Ureter (tissue), 1 donor: ENCODE data around the gene DUSP8. TPM values are rescaled to one million over a fixed set of nuclear protein-coding genes. Genes with fewer than 3 reads are reported as not detected.

Experiments
- DNase-seq: peaks from one replicate; pipeline ENCODE4 v3.0.0-alpha.2; 2020; ENCODE audit warnings: low spot score
- total RNA-seq: library from RNA; stranded (reverse); gene quantifications from one replicate; pipeline ENCODE4 v1.2.4, GENCODE V29; 2023
- donor health status: DM: yes; HTN: yes; CAD: no.

Gene DUSP8
- total RNA-seq, 1 donor from 2014 or later: 6.0 TPM

DNA sequence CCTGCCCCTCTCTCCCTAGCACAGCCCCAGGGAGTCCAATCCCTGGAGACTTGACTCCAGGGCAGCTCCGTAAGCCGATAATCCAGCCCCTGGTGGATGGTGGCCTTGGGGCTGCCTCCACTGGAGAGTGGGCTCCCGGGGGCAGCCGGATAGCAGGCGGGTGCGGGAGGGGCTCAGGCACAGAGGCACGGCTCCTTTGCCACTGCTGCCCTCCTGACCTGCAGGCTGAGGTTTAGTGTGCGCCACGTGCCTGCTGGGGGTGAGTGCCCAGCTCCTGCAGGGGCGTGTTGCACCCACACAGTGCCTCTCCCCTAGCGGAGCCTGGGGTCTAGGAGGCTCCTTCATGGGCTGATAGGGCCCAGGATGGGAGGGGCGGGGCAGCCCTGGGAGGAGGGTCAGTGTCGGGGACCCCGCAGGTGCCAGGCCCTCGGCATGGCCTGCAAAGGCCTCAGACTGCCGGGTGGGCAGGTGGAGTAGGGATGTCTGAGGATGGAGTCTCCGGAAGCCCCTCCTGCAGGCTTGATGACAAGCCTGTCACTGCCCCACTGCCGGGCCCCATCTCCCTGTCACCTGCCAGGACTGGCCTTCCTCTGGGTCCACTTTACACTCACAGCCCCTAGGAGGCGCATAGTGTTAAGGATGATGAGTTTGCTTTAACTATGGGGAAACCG is 5.6 kb downstream of the DUSP8 start:
- DNase-seq: no peak

DNA sequence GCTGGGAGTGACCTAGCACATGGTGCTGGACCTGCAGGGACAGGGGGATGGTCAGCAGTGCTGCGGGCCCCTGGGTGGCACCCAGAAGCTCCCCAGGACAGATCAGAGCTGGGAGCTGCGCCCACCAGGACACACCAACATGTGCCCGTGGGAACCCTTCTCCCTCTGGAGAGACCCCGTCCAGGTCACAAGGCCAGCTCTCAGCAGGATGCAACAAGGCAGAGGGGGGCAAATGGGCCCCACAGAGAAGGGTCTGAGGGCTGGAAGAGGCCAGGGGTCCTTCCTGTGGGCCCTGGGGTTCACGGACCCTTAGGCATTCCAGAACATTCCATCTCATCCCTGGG is 6.2 kb downstream of the DUSP8 start:
- DNase-seq: no peak

DNA sequence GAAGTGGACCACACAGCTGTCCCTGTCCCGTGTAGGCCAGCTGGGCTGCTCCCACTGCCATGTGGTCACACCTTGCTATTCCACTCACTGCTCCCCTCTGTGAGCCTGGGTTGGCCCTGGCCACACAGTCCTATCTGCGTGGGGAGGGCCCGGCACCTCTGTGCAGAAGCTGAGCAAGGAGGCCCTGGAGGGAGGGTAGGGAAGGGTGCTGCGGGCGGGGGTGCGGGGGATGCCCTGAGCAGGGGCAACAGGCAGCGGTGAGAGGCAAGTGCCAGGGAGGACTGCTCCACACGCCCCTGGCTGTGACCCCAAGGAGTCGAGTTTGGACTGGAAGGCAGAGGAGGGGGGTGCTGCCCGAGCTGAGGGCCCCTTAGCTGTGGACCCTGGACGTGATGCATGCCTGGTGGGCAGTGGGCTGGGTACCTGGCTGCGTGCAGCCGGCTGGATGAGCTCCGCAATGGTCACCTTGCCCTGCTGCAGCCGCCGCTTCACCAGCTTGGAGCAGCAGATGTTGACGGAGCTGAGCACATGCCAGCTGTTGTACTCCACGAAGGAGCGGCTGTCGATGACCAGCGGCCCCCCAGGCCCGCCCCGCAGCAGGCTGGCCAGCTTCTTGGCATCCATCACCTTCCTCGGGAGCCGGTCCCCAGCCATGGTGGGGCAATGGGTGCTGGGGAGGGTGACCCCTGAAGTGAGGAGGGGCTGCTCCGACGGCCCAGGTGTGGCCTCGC is 6.7 kb downstream of the DUSP8 start:
- no peak for DNase-seq

DNA sequence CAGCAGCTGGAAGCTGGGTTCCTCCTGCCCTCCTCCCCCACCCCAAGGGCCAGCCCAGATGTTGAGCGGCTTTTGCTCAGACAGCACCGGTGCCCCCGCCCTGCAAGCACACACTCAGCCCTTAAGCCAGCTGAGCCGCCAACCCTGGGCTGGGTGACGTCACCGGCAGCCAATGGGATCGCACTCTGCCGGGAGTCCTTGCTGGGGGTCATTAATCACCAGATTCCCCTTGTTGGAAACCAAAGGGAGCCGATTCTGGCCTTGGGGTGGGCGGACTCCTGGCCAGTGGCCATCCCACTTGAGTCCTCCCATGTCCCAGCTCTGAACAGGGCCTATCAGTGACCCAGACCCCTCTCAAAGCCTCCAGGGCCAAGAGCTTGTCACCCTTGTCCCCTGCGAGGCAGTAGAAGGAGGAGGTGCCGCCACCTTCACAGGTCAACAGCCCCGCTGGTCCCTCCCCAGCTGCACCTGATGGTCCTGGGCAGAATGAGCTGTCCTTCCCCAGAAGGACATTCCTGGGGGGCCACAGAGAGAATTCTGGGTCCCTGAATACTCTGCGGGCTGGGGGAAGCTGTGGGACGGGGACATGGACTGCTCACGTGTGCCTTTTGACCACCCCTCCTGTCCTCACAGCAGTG is 7.4 kb downstream of the DUSP8 start:
- no peak for DNase-seq

DNA sequence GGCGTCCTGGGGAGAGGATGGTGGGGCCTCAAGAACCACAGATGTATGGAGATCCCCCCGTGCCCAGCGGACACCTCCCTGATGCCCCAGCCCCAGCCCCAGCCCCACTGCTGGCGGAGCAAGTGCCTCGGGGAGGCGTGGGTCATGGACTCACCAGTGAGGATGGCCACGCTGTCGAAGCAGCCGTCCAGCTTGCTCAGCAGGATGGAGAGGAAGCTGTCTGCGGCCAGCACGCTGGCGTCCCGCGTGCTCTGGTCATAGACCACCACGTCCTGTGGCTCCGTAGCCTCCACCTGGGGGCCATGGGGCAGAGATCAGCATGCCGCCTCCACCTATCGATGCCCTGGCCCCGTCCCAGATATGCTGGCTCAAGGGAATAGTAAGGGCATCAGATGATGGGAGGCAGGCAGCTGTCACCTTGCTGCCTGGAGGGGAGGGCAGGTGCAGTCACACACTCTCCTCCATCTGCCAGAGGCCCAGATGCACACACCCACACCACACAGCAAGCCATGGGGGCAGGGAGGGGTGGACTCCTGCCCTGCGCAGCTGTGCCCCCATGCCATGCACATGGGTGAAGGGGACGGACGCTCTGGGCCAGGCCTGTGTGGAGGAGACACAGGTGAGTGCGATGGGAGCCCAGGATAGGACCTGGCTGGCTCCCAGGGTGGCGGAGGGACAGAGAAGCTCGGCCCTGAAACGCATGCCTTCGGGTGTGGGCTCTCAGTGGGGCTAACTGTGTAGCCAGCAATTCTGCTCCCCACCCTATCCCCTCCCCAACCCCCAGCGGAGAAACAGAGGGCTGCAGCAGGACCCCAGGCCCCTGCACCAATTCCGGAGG is 8.2 kb downstream of the DUSP8 start:
- no peak for DNase-seq

DNA sequence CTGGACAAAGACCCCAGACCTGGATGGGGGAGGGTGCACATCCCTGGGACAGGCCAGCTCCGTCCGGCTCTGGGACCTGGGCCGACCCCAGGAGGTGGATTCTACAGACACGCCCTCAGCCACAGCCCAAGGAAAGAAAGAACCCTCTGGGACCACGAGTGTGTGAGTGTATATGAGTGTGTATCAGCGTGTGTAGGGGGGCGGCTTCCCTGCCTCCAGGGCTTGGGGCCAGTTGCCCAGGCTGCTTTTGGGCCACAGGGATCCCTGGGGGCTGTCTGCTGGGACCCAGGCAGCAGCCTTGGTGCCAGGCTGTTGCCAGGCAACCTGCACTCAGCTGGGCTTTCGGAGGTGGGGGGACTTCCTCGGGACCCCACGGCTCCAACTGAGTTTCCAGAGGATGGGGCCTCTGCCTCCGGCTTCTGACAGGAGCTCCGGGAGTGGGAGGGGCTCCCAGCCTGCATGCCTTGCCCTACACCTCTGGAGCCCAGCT is 8.9 kb downstream of the DUSP8 start:
- no peak for DNase-seq

DNA sequence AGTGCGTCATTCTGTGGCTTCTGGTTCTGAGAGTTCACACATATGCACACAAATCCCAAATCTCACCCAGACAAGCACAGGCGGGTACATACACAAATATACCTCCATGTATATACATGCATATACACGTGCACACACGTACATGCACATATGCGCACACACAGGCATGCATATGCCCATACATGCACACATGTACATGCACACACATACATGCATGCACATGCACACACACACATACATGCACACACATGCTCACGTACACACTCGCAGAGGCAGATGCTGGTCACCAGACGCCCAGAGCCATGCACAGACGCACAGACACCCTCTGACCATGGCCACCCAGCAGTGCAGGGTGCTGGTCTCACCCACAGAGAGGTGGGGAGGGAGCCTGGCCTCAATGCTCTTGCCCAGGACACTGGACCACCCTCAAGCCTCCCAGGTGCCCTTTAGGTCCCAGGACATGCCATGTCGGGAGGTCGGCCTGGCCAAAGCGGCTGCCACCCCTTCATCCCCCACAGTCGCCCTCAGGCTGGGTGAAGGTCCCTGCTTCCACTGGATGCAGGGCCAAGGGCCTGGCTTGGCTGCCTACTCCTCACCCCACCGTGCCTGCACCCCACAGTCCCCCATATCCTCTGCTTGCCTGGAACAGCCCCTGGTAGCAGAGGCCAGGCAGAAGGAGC is 9.5 kb downstream of the DUSP8 start:
- DNase-seq: no peak

DNA sequence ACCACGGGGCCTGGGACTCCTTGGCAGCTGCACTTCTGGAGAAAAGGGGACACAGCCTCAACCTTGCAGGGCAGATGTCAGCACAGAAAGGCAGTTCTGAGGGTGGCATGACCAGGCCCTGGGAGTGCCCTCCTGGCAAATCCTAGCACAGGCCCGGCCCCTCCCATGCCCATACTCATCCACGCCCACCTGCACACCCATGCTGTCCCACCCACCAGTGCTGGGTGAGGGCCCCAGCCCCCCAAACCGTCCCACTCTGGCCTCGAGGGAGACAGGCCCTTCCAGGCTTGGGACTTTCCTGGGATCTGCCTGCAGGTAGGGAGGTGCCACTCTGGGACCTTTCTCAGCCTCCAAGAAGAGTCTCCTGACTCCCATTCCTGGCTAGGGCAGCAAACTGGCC is 10.1 kb downstream of the DUSP8 start:
- DNase-seq: no peak

DNA sequence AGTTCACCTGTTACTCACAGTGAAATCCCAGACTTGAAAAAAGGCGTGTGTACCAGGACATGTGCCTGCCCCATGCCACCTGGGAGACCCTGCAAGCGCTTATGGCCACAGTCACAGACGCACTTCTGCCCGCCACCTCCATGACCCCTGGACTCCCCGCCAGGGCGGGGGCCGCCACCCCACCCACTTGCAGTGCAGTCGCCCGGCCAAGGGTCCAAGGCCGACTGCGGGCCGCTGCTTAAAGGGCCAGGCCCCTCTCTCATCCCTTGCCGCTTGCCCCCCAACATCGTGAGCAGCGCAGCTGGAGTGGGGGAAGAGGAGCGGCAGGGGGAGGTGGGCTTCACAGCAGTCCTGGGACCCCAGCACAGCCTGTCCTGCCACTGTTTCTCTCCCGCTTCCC is 10.8 kb downstream of the DUSP8 start:
- no peak for DNase-seq

DNA sequence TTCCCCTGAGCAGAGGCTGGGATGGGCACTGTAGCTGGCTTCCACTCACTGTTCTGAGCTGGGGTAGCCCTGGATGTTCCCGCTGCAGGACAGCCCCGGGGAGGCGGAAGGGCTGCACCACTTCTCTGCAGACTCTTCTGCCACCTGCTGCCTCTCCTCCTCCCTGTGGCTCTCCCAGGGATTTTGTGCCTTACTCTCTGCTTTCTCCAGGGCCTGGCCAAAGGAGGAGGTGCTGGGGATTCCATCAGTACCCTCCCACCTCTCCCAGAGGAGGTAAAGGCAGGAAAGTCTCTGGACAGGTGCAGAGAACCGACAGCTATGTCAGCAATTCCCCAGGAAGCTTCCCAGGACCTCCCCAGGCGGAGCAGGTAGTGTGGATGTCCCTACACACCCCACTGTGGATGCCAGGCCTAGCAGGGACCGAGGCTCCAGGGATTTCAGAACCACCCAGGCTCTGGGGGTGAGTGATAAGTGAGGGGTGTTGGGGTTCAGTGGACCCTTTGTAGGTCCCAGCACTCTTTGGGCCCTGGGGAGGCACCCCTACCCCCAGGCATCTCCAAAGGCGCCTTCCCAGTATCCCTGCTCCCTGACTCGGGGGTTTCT is 11.3 kb downstream of the DUSP8 start:
- no peak for DNase-seq

DNA sequence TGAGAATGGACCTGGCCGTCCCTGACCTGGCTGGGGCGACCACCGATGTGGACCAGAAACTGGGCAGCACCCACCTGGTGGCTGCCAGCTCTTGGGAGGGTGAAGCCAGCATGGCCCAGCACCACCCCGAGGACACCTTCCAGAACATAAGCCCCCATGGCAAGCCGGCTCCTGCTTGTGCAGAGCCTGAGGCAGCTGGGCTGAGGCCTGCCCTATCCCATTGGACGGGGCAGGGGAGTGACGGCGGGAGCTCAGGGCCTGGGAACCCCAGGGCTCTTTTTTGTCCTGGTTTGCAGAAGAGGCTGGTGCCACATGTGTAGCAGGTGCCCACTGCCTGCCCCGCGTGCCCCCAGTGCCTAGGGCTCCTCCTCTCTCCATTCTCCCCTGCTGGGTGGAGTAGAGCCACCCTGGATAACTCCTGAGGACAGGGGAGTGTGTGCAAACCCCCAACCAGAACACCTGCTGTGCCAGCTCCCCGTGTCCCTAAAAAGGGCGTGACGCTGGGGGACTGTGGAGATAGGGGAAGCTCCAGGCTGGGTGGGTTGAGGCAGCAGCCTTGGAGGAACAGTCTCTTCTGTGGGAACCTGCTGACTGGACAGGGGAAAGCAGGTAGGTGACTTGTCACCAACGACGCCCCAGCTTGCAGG is 11.9 kb downstream of the DUSP8 start:
- DNase-seq: no peak

DNA sequence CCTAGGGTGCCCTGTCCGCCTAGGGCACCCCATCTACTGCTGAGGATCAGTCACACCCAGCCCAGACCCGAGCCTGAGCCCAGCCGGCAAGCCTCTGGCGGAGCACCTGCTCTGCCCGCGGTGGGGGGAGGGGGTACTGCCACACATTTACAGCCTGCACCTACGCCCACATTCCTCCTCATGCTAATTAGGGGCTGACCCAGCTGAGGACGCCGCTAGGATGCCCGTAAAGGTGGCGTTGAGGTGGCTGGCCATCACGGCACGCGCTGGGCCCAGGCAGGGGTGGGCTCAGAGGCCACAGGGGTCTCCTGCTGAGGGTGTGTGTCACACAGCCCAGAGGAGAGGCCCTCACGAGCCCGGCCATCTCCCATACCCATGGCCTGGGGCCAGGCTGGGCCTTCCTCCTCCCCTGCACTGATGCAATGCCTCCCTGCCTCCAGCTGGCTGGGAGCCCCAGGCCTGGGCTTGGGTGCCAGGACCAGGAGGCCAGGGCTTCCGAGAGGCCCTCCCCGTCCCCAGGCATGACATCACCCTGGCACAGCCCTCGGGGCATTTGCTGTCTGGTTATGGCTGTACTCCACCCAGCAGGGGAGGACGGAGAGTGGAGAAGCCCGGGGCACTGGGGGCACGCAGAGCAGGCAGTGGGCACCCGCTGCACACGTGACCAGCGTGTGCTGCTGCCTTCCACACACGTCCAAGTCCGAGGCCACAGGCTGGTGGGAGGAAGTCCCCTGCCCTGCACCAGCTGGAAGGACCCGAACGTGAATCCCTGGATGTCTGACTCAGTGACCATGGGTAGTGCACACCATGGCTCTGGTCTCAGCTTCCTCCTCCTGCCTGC is 12.7 kb downstream of the DUSP8 start:
- DNase-seq: peak; percentile 92

DNA sequence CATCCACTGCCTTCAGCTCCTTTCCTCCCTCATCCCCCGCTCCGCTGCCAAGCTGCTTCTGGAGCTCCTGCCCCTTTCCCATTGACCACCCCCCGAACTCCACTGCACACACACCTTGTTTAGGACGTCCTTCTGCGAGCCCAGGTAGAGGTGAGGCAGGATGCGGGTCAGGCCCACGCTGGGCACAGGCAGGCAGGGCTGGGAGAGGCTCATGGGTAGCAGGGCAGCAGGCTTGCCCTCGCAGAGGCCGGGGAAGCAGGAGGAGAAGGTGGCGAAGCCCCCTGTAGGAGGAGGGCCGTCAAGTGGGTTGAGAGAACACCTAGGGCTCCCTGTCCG is 13.3 kb downstream of the DUSP8 start:
- DNase-seq: no peak

DNA sequence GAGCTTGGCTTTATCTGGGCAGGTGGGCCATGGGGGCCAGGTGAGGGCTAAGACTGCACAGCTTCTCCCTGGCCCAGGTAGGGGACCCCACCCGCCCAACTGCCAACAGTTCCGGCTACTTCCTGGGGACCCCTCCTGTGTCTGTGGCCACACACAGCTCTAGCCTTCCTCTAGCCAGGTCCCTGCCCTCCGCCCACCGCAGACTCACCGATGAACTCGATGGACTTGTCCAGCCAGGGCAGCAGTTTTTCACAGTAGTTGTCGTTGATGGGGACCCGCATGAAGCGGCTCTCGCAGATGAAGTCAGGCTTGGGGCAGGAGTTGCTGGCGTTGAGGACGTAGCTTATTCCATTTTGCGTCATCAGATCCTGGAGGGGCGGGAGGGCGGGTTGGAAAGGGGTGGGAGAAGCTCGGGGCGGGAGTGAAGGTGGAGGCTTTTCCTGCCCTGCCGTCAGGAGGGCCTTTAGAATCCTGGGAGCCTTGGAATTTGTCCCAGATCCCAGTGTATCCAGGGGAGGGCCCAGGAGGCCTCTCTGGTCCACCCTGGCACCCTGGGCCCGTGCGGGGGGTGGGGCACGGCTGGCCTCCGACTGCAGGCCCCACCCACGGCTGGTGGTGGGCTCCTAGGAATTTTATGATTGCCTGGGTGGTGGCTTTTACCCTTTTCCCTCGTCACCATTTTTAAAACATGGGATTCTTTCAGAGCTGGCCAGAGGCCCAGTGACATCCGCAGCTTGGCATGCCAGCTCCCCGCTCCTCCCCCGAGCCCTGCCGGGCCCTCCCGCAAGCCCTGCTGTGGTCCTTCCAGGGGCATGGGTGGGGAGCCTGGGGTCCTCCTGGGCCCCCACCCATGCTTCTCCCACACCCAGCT is 13.9 kb downstream of the DUSP8 start:
- DNase-seq: peak; percentile 70

DNA sequence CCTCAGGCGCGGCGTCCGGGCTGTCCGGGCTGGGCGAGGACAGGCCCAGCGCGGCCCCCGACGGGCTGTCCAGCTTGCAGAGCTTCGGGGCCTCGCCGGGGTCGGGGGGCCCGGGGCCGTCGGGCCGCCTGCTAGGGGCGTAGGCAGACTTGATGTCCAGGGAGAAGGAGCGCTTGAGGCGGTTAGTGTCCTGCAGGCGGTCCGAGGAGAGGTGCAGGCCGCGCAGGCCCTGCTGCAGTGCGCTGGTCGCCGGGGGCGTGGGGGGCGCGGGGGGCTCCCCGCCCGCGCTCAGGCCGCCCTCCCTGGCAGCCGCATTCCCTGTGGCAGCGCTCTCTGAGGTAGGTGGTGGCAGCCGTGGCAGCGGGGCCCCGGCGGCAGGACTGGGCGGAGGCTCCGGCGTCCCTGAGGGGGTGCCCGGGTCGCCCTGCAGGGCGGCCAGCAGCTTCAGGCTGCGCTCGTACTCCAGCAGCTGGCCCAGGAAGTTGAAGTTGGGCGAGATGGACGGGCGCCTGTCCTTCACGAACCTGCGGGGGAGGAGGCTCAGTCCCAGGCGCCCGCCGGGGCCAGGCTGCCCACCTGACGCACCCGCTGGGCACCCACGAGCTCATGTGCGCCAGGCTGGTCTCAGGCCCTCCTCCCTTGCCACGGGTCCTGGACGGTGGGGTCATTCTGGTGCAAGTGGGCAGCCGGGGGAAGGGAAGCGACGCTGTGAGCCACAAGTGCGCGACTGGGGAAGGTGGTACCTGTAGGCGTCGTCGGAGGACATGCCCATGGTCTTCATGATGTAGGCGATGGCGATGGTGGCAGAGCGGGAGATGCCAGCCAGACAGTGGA is 14.8 kb downstream of the DUSP8 start:
- no peak for DNase-seq

DNA sequence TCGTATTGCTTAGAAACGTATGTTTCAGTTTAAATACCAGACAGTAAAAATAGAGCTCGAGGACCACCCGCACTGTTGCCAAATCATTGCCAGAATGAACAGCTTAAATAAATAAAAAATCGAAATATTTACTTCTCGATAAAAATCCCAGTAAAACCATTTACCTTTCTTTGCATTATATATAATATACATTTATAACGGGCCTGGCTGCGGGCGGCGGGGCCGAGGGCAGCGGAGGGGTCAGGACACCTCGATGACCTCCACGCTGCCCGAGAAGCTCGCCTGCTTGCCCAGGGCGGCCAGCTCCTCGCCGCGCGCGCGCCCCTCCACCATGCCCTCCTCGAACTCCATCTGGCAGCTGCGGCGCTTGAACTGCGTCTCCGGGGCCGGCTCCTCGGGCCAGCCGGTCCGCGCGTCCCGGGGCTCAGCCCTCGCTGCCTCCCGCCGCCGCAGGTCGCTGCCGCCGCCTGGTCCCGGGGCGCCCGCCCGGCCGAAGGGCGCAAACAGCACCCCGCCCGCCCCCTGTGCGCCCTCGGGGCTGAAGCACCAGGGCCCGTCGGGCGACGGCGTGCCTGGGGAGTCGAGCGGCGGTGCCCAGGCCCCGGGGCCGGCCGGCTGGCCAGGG is 15.7 kb downstream of the DUSP8 start:
- no peak for DNase-seq

DNA sequence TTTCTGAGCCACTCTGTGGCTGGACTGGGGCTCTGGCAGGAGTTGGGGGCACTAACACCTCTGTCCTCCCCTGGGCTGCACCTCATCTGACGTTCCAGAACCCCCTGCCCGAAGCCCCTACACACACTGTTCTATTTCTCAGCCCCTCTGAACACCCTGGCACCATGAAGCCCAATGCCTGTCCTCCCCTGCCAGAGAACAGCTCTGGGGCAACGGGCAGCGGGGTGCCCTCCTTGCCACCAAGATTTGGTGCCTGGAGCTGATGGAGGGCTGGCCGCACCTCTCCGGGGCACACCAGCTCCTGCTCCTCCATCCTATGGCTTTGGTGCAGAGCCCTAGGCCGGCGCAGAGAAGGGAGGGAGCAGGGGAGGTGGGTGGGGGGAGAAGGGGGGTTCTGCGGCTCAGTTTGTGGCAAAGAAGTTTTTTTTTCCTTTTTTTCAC is 16.3 kb downstream of the DUSP8 start:
- no peak for DNase-seq
